ENCODE measurements around the gene SP2. TPM values are rescaled to one million over a fixed set of nuclear protein-coding genes. Genes with fewer than 3 reads are reported as not detected.

SP2 gene
- total and polyA plus RNA-seq, 2 of the 13 experiments (the other 11 are each of a cell fraction or from before 2014, with no cell fraction given), result 1.4 to 4.8 TPM

- BruUV-seq (replicated peaks), result no TSS peak
- Histone ChIP-seq H3K4me2 (ENCODE audit: low read depth, low read length) (no peak overlapping the region), H3K27me3 (ENCODE audit: control insufficient read depth in 1 of 2, insufficient read depth in 2 of 2, low read length in 2 of 2) (no peaks in the 10 kb centered on the region), H4K20me1 (ENCODE audit: insufficient read depth, low read length) (no peaks in the 10 kb centered on the region), H3K9ac (ENCODE audit: insufficient read depth, low read depth, low read length) (no peak overlapping the region), H3K36me3 (replicated peaks in 1 of 2; ENCODE audit: control insufficient read depth in 1 of 2, insufficient read depth in 2 of 2, low read length in 2 of 2) (no peaks in the 10 kb centered on the region; a peak in 1 of 5 replicates), H2AFZ (ENCODE audit: low read length) (no peak overlapping the region), H3K79me2 (ENCODE audit: insufficient read depth, low read length) (no peaks in the 10 kb centered on the region), H3K9me3 (ENCODE audit: low read length) (no peaks in the 10 kb centered on the region), H3K27ac (ENCODE audit: extremely low read length, insufficient read depth, low read length) (no peak overlapping the region), H3K4me1 (ENCODE audit: insufficient read depth, low read length) (peaks cover 41% of the 10 kb centered on the region), H3K4me3 (replicated peaks in 1 of 3; ENCODE audit: insufficient read depth in 1 of 3, low read depth in 2 of 3, low read length in 3 of 3) (no peak overlapping the region)
- no peak for FAIRE-seq
- in situ Hi-C loops (cut with HindIII; ENCODE audit: extremely low pct_ligation_motif_present, low pct_unique_long_range_greater_than_20kb) (no loop called here), intact Hi-C loops (cut with micrococcal nuclease; ENCODE audit: unreplicated experiment) (no loop called here)
- 91% methylated on average over 3 of the region's 3 CpGs for WGBS (ENCODE audit: low lambda C conversion rate)
- CTCF ChIA-PET (ENCODE audit: low intra/inter-chr PET ratio, low total read pairs), result no interaction called here
- no peak for DNase-seq (ENCODE audit: low spot score)
- POLR2A ChIA-PET, result interaction anchor here (3.9 kb wide), 1 partner anchor 11 kb away, joined by 37 read pairs; the partner anchor contains the start of gene SP2
- no peak for ATAC-seq
- TF ChIP-seq ZFY (CRISPR knock-in tag; IDR thresholded peaks at IDR 0.05) (no peak), ZNF558 (CRISPR knock-in tag; IDR thresholded peaks at IDR 0.05; ENCODE audit: borderline replicate concordance) (no peak), ZFP62 (CRISPR knock-in tag; IDR thresholded peaks at IDR 0.05) (no peak), ZNF547 (CRISPR knock-in tag; IDR thresholded peaks at IDR 0.05) (no peak), FIP1L1 (IDR thresholded peaks at IDR 0.05; ENCODE audit: borderline replicate concordance, insufficient read depth, low read depth, low read length) (no peak), KIAA2018 (CRISPR knock-in tag; IDR thresholded peaks at IDR 0.05; ENCODE audit: borderline replicate concordance) (no peak), SAFB2 (CRISPR knock-in tag; IDR thresholded peaks at IDR 0.05; ENCODE audit: borderline replicate concordance, low read depth) (no peak), ZKSCAN1 (IDR thresholded peaks at IDR 0.05; ENCODE audit: low read length) (no peak), ZNF232 (CRISPR knock-in tag; IDR thresholded peaks at IDR 0.05; ENCODE audit: borderline replicate concordance) (no peak), NPAS2 (CRISPR knock-in tag; IDR thresholded peaks at IDR 0.05; ENCODE audit: borderline replicate concordance) (no peak), ZNF18 (CRISPR knock-in tag; IDR thresholded peaks at IDR 0.05; ENCODE audit: insufficient replicate concordance) (no peak)
Observed at GRCh38 chr17:47906443-47906842, 10.4 kb downstream of the SP2 start.

Data from HepG2 (cell line).